Right lobe of liver (tissue), 4 donors: ENCODE data around the gene ZNF585A.

Source experiments
- CTCF ChIP-seq, 4 donors: fragments of 200-600 bp in 3 of 4; fragments of 450-650 bp in 1 of 4; IDR thresholded peaks; one replicate each; pipeline versions ENCODE4 v1.5.1 to v1.8.0; 2016 to 2022; ENCODE audit warnings: antibody characterized with exemption in 4 of 4, mild to moderate bottlenecking in 2 of 4
- POLR2A ChIP-seq: fragments of 450-650 bp; IDR thresholded peaks from one replicate; pipeline ENCODE4 v1.6.1; 2017; ENCODE audit warnings: antibody characterized with exemption, mild to moderate bottlenecking
- donor health status: DM: no; HTN: no; CAD: no.
- donor health status: DM: no; HTN: no; CAD: no.
- donor health status: DM: no; HTN: yes; CAD: no.

- TF ChIP-seq POLR2A (no peak), CTCF (IDR thresholded peaks at IDR 0.05) (no peak)
Measured at GRCh38 chr19:37098570-37098969, 73.9 kb downstream of the ZNF585A start.
